Keratinocyte (primary cell): Measurements from ENCODE around the gene STX12.

Experiments
- EZH2 ChIP-seq: IDR thresholded peaks from one replicate; pipeline ENCODE4 v1.6.1; 2012; ENCODE audit warnings: inconsistent platforms, mild to moderate bottlenecking, low read length, moderate library complexity
- TF ChIP-seq, protein P1 (sequence below), 3 experiments: IDR thresholded peaks in 1 of 3; conservative IDR thresholded peaks in 1 of 3; optimal IDR thresholded peaks in 1 of 3; 2 replicates in 2 of 3; 3 replicates in 1 of 3; pipeline versions ENCODE3 to v1.5.1; 2011; ENCODE audit warnings: low read length in 3 of 3, mild to moderate bottlenecking in 3 of 3, moderate library complexity in 2 of 3, control low read depth in 1 of 3, inconsistent platforms in 1 of 3; ENCODE audit not compliant: insufficient read depth in 2 of 3; ENCODE audit errors: extremely low read depth in 1 of 3

DNA sequence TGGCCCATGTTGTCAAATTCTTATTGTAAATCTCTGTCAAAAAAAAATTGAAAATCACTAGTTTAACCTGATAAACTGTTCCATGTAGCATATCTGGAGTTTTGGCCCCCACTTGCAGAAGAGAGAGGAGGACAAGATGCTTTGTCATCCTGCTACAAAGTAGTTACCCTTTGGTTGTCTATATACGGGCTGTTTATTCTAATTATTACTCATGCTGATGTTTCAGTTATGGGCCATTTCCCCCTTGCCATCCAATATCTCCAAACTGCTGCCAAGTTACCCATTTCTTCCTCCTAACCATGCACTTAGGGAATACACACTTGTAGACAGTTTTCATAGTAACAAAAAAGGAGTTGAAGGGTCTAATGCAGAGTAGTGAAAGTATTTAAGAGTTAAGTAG lies 22.6 kb downstream of the STX12 start:
- no peak for TF ChIP-seq EZH2
- TF ChIP-seq, protein P1, sequence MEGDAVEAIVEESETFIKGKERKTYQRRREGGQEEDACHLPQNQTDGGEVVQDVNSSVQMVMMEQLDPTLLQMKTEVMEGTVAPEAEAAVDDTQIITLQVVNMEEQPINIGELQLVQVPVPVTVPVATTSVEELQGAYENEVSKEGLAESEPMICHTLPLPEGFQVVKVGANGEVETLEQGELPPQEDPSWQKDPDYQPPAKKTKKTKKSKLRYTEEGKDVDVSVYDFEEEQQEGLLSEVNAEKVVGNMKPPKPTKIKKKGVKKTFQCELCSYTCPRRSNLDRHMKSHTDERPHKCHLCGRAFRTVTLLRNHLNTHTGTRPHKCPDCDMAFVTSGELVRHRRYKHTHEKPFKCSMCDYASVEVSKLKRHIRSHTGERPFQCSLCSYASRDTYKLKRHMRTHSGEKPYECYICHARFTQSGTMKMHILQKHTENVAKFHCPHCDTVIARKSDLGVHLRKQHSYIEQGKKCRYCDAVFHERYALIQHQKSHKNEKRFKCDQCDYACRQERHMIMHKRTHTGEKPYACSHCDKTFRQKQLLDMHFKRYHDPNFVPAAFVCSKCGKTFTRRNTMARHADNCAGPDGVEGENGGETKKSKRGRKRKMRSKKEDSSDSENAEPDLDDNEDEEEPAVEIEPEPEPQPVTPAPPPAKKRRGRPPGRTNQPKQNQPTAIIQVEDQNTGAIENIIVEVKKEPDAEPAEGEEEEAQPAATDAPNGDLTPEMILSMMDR (optimal IDR thresholded peaks at IDR 0.05 in 1 of 3, IDR thresholded peaks at IDR 0.05 in 1 of 3, conservative IDR thresholded peaks at IDR 0.05 in 1 of 3; ENCODE audit: extremely low read depth in 1 of 3, insufficient read depth in 2 of 3, low read length in 3 of 3), result no peak
